ENCODE data around the gene PLCB4. TPM values are rescaled to one million over a fixed set of nuclear protein-coding genes. Genes with fewer than 3 reads are reported as not detected.

The PLCB4 gene
- total RNA-seq, 1 experiment from 2014 or later, result 0.91 TPM

- BruUV-seq (replicated peaks), result no TSS peak
- intact Hi-C loops (cut with micrococcal nuclease), result no loop called here
- H3K4me1 Mint-ChIP-seq (ENCODE audit: insufficient read depth, unreplicated experiment), result peaks cover 4% of the 10 kb centered on the region
- POLR2A ChIA-PET, result interaction anchor here (0.7 kb wide), 3 partner anchors 10 to 205 kb away, joined by 3 to 4 read pairs (median 3); no protein-coding TSS in a partner anchor
- no peak for TF ChIP-seq CTCF (IDR thresholded peaks at IDR 0.05; ENCODE audit: unreplicated experiment)
- no peak overlapping the region for H3K4me3 Mint-ChIP-seq (ENCODE audit: unreplicated experiment)
- no peaks in the 10 kb centered on the region for H3K9me3 Mint-ChIP-seq (ENCODE audit: unreplicated experiment)
- CTCF ChIA-PET, result interaction anchor here (0.6 to 1.2 kb wide), 7 partner anchors 8 to 327 kb away, joined by 3 to 5 read pairs (median 3); no protein-coding TSS in a partner anchor
- no peak overlapping the region for H3K27ac Mint-ChIP-seq (ENCODE audit: low read depth, unreplicated experiment)
- peak; percentile 77 for DNase-seq (ENCODE audit: unreplicated experiment)
- H3K36me3 Mint-ChIP-seq (ENCODE audit: insufficient read depth, unreplicated experiment), result no peaks in the 10 kb centered on the region
- H3K27me3 Mint-ChIP-seq (ENCODE audit: insufficient read depth, unreplicated experiment), result no peaks in the 10 kb centered on the region
Observed at GRCh38 chr20:9112541-9113515, 43.9 kb downstream of the PLCB4 start.

GRCh38 chr20:9114709-9115108 is 45.8 kb downstream of the PLCB4 start:
- peaks cover 4% of the 10 kb centered on the region for H3K4me1 Mint-ChIP-seq (ENCODE audit: insufficient read depth, unreplicated experiment)
- H3K36me3 Mint-ChIP-seq (ENCODE audit: insufficient read depth, unreplicated experiment), result no peaks in the 10 kb centered on the region
- TF ChIP-seq CTCF (IDR thresholded peaks at IDR 0.05; ENCODE audit: unreplicated experiment), result no peak
- no peak overlapping the region for H3K4me3 Mint-ChIP-seq (ENCODE audit: unreplicated experiment)
- ChIA-PET POLR2A (no interaction called here), CTCF (interaction anchor here (0.6 to 0.9 kb wide), 2 partner anchors 63 to 64 kb away, joined by 3 to 4 read pairs; no protein-coding TSS in a partner anchor)
- H3K27me3 Mint-ChIP-seq (ENCODE audit: insufficient read depth, unreplicated experiment), result no peaks in the 10 kb centered on the region
- intact Hi-C loops (cut with micrococcal nuclease), result loop anchor here (5.0 kb wide), 1 partner anchor 262 kb away; no protein-coding TSS in a partner anchor
- no peaks in the 10 kb centered on the region for H3K9me3 Mint-ChIP-seq (ENCODE audit: unreplicated experiment)
- no TSS peak for BruUV-seq (replicated peaks)
- no peak overlapping the region for H3K27ac Mint-ChIP-seq (ENCODE audit: low read depth, unreplicated experiment)
- DNase-seq (ENCODE audit: unreplicated experiment), result no peak

GRCh38 chr20:9117548-9117947 is 48.7 kb downstream of the PLCB4 start:
- intact Hi-C loops (cut with micrococcal nuclease), result loop anchor here (5.0 kb wide), 1 partner anchor 265 kb away; no protein-coding TSS in a partner anchor
- ChIA-PET CTCF (interaction anchor here (1.2 to 1.3 kb wide), 2 partner anchors 14 to 242 kb away, joined by 3 read pairs; no protein-coding TSS in a partner anchor), POLR2A (interaction anchor here (0.9 kb wide), 1 partner anchor 97 kb away, joined by 5 read pairs; no protein-coding TSS in a partner anchor)
- Mint-ChIP-seq H3K4me1 (ENCODE audit: insufficient read depth, unreplicated experiment) (peaks cover 20% of the 10 kb centered on the region), H3K36me3 (ENCODE audit: insufficient read depth, unreplicated experiment) (peaks cover 6% of the 10 kb centered on the region), H3K27me3 (ENCODE audit: insufficient read depth, unreplicated experiment) (no peaks in the 10 kb centered on the region), H3K9me3 (ENCODE audit: unreplicated experiment) (no peaks in the 10 kb centered on the region), H3K27ac (ENCODE audit: low read depth, unreplicated experiment) (peak overlapping the region; percentile 50), H3K4me3 (ENCODE audit: unreplicated experiment) (no peak overlapping the region)
- BruUV-seq (replicated peaks), result no TSS peak
- DNase-seq (ENCODE audit: unreplicated experiment), result no peak
- no peak for TF ChIP-seq CTCF (IDR thresholded peaks at IDR 0.05; ENCODE audit: unreplicated experiment)

DNA sequence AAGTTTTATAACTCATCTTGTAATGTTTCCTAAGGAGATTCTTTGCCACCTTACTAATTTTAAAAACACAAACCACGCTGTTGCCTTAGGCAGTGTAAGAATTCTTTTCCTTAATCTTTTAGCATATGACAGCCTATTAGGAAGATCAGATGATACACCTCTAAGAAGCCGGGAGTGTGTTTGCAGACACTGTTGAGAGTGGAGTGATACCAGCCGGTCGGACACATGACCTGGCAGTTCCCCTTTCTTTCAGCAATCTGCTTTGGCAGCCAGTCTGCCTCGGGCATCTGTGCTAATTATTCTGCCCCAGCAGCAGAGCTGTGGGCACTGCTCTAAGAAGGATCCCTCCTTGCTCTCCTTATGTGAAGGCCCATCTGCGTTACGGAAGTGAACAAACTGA is 50.9 kb downstream of the PLCB4 start:
- H3K4me1 Mint-ChIP-seq (ENCODE audit: insufficient read depth, unreplicated experiment), result peaks cover 16% of the 10 kb centered on the region
- H3K27ac Mint-ChIP-seq (ENCODE audit: low read depth, unreplicated experiment), result peak overlapping the region; percentile 13
- DNase-seq (ENCODE audit: unreplicated experiment), result peak; percentile 69
- H3K9me3 Mint-ChIP-seq (ENCODE audit: unreplicated experiment), result no peaks in the 10 kb centered on the region
- BruUV-seq (replicated peaks), result no TSS peak
- TF ChIP-seq CTCF (IDR thresholded peaks at IDR 0.05; ENCODE audit: unreplicated experiment), result no peak
- intact Hi-C loops (cut with micrococcal nuclease), result loop anchor here (5.0 to 10.0 kb wide), 2 partner anchors 65 to 267 kb away; no protein-coding TSS in a partner anchor
- ChIA-PET CTCF (interaction anchor here (0.6 to 2.0 kb wide), 3 partner anchors 50 to 272 kb away, joined by 3 to 8 read pairs (median 3); no protein-coding TSS in a partner anchor), POLR2A (interaction anchor here (0.6 to 1.6 kb wide), 4 partner anchors 11 to 27 kb away, joined by 3 to 5 read pairs (median 4); no protein-coding TSS in a partner anchor)
- no peaks in the 10 kb centered on the region for H3K27me3 Mint-ChIP-seq (ENCODE audit: insufficient read depth, unreplicated experiment)
- peaks cover 6% of the 10 kb centered on the region for H3K36me3 Mint-ChIP-seq (ENCODE audit: insufficient read depth, unreplicated experiment)
- peak overlapping the region; percentile 12 for H3K4me3 Mint-ChIP-seq (ENCODE audit: unreplicated experiment)

Measured in MCF 10A (cell line).